ENCODE measurements around the gene IKZF4.
"Not testable (repeated sequence)": the region's sequence is repeated elsewhere in the genome, so short reads cannot be mapped to it uniquely, and the experiment has no call there.

The IKZF4 gene

GRCh38 chr12:55974308-55974730 lies 46.5 kb upstream of the IKZF4 start:
- H3K9me3 Mint-ChIP-seq: no peaks in the 10 kb centered on the region
- H3K27me3 Mint-ChIP-seq (ENCODE audit: low read depth, poor library complexity): no peaks in the 10 kb centered on the region
- no peak for TF ChIP-seq CTCF (IDR thresholded peaks at IDR 0.05)
- peaks cover 46% of the 10 kb centered on the region for H3K36me3 Mint-ChIP-seq (ENCODE audit: low read depth)
- DNase-seq: peak; percentile 71
- H3K4me1 Mint-ChIP-seq: peaks cover 28% of the 10 kb centered on the region
- no peak overlapping the region for H3K27ac Mint-ChIP-seq
- no peak overlapping the region for H3K4me3 Mint-ChIP-seq

- no peak for DNase-seq
- H3K27me3 Mint-ChIP-seq (ENCODE audit: low read depth, poor library complexity): no peaks in the 10 kb centered on the region
- peaks cover 21% of the 10 kb centered on the region for H3K4me1 Mint-ChIP-seq
- TF ChIP-seq CTCF (IDR thresholded peaks at IDR 0.05): no peak
- no peak overlapping the region for H3K4me3 Mint-ChIP-seq
- H3K27ac Mint-ChIP-seq: no peak overlapping the region
- peaks cover 67% of the 10 kb centered on the region for H3K36me3 Mint-ChIP-seq (ENCODE audit: low read depth)
- no peaks in the 10 kb centered on the region for H3K9me3 Mint-ChIP-seq
These were observed 42.5 kb upstream of the IKZF4 start for GRCh38 chr12:55978393-55978792.

- no peak overlapping the region for H3K4me3 Mint-ChIP-seq
- no peak overlapping the region for H3K27ac Mint-ChIP-seq
- H3K27me3 Mint-ChIP-seq (ENCODE audit: low read depth, poor library complexity): no peaks in the 10 kb centered on the region
- H3K9me3 Mint-ChIP-seq: no peaks in the 10 kb centered on the region
- no peak for DNase-seq
- peaks cover 21% of the 10 kb centered on the region for H3K4me1 Mint-ChIP-seq
- H3K36me3 Mint-ChIP-seq (ENCODE audit: low read depth): peaks cover 73% of the 10 kb centered on the region
- TF ChIP-seq CTCF (IDR thresholded peaks at IDR 0.05): no peak
These were observed 41.8 kb upstream of the IKZF4 start for GRCh38 chr12:55979069-55979468.

- not testable (repeated sequence) for DNase-seq; H3K9me3 Mint-ChIP-seq; H3K27me3 Mint-ChIP-seq (ENCODE audit: low read depth, poor library complexity); H3K4me3 Mint-ChIP-seq
- H3K4me1 Mint-ChIP-seq: peaks cover 12% of the 10 kb centered on the region
- H3K36me3 Mint-ChIP-seq (ENCODE audit: low read depth): peaks cover 82% of the 10 kb centered on the region
- peak overlapping the region; percentile 32 for H3K27ac Mint-ChIP-seq
These were observed 39.0 kb upstream of the IKZF4 start for GRCh38 chr12:55981882-55982281.

- Mint-ChIP-seq H3K4me1 (peaks cover 6% of the 10 kb centered on the region), H3K36me3 (ENCODE audit: low read depth) (peaks cover 79% of the 10 kb centered on the region), H3K4me3 (no peak overlapping the region)
These were observed 38.4 kb upstream of the IKZF4 start for GRCh38 chr12:55982319-55982936.

GRCh38 chr12:55983232-55983842 lies 37.5 kb upstream of the IKZF4 start:
- Mint-ChIP-seq H3K36me3 (ENCODE audit: low read depth) (peaks cover 77% of the 10 kb centered on the region), H3K27ac (peak overlapping the region; percentile 81)

More at GRCh38 chr12:55982319-55982936, 38.4 kb upstream of the IKZF4 start:
- no peaks in the 10 kb centered on the region for H3K9me3 Mint-ChIP-seq
- DNase-seq: no peak
- no peak for TF ChIP-seq CTCF (IDR thresholded peaks at IDR 0.05)
- no peak overlapping the region for H3K27ac Mint-ChIP-seq
- H3K27me3 Mint-ChIP-seq (ENCODE audit: low read depth, poor library complexity): no peaks in the 10 kb centered on the region

More at GRCh38 chr12:55983232-55983842, 37.5 kb upstream of the IKZF4 start:
- H3K9me3 Mint-ChIP-seq: no peaks in the 10 kb centered on the region
- DNase-seq: no peak
- peaks cover 6% of the 10 kb centered on the region for H3K4me1 Mint-ChIP-seq
- TF ChIP-seq CTCF (IDR thresholded peaks at IDR 0.05): no peak
- no peak overlapping the region for H3K4me3 Mint-ChIP-seq
- no peaks in the 10 kb centered on the region for H3K27me3 Mint-ChIP-seq (ENCODE audit: low read depth, poor library complexity)
